Stimulated activated CD8-positive, alpha-beta memory T cell treated with anti-CD3 and anti-CD28 coated beads, Interleukin-12 subunit alpha, Interleukin-12 subunit beta, amount 100 ng/mL, for 1 hour (primary cell): ENCODE results near the gene RAB44.

ENCODE experiments used
- DNase-seq: peaks from one replicate; pipeline ENCODE4 v3.0.0-alpha.2; 2020; ENCODE audit warnings: low read depth

Gene RAB44

DNA sequence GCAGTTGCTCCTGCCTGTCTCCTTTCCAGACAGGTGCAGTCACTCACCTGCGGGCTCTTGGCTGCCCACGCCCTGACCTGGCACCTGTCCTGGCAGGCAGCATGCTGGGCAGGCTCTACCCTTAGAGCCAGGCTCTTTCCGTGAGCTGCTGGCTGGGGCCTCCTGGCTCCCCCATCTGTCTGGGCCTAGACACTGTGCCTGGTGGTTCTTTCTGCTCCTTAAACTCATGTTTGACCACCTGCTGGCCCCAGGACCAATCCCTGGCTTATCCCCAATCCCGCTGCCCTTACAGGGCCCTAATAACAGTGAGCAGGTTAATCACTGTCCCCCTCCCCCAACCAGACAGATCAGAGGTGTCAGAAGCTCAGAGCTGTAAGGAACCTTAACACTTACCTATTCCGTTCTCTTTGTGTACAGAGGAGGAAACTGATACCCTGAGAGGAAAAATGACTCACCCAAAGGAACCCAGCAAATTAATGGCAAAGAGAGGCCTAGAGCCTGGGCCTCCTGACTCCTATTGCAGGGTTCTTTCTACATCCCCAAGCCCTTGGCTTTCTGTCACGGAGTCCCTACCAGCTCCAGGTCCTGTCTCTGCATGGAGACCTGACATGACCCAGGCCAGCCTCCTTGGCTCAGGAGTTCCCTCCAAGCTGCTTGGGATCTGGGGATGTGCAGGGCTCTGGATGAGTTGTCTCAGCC lies 54.7 kb downstream of the RAB44 start:
- no peak for DNase-seq

DNA sequence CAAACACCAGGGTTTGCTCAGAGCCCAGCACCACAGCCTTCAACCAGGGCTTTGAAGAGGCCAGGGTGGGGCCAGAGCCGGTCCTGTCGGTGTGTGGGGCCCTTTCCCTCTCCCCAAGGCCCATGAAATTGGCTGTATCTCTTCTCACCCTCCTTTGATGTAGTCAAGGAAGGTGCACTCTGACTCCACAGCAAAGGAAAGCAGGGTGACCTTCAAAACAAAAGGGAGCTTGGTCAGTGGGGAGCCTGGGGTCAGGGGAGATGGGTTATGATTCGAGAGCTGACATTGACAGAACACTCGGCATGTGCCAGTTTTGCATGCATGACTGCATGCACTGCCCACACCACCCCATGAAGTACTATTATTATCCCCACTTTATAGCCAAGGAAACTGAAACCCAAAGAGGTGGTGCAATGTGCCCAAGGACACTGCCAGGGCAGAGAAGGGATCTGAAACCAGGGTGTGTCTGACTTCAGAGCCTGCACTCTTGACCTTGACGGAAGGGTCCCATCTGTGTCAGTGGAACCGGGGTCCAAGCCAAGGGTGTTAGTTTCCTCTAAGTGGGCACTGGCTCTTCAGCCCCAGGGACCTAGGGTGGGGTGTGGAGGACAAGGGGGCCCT lies 55.4 kb downstream of the RAB44 start:
- no peak for DNase-seq

DNA sequence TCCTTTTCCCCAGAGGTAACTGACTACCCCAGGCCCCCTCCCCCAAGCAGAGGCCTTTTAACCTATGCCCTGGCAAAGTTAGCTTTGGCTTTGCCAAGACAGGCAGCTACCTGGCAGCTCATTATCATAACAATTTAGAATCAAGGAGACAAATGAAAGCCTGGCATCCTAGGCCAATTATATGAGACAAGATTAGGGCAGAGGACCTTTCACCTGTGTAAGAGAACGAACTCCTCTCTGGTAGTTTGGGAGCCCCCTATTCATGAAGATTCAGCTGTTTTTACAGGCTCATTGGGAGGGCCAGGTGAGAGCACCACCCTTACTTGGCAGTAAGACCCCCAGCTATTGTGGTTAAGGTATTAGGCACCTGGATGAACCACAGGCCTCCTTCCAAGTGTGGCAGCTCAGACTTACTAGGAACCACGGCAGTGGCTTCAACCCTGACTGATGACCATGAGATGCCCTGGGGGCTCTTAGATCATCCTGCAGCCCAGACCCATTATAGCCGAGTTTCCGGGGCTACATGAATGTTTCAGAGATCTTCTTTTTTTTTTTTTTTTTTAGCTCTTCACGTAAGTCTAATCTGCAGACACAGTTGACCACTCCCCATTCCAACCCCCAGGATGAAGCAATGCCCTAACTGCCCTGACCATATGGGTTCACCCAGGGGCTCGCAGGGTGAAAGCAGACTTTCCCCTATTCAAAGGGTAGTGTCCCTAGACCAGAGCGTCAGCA lies 56.2 kb downstream of the RAB44 start:
- no peak for DNase-seq

DNA sequence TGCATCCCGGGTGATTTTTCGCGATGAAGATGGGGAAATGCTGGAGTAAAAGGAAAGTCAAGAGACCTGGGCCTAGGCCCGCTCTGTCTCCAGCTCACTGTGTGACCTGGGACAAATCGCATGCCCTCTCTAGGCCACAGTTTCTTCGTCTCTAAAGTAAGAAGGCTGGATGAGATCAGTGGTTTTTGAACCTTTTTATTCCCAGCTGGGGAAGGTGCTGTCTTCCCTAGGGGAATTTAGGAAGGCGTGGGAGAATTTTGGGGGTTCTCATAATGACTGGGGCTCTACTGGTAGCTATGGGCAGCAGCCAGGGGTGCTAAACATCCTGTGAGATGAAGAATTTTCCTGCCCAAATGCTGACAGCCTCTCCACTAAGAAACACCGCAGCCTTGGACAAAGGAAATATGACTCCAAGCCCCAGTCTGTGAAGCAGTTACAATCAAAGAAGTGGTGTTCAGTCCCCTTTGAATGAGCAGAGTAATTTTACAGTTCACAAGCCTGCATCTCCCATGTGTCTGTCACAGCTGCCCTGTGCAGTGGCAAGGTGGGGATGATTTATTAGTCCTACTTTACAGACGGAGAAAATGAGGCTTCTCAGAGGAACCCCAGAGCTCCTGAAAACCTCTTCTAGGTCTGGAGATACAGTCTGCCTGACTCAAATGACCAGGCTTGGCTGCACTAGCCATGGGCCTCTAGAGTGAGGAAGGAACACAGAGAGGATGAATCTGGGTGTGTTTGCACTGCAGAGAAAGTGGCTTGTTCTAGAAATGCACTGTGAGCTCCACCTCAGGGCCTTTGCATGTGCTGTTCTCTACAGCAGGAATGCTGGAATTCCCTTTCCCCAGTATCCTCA lies 57.2 kb downstream of the RAB44 start:
- DNase-seq = no peak

DNA sequence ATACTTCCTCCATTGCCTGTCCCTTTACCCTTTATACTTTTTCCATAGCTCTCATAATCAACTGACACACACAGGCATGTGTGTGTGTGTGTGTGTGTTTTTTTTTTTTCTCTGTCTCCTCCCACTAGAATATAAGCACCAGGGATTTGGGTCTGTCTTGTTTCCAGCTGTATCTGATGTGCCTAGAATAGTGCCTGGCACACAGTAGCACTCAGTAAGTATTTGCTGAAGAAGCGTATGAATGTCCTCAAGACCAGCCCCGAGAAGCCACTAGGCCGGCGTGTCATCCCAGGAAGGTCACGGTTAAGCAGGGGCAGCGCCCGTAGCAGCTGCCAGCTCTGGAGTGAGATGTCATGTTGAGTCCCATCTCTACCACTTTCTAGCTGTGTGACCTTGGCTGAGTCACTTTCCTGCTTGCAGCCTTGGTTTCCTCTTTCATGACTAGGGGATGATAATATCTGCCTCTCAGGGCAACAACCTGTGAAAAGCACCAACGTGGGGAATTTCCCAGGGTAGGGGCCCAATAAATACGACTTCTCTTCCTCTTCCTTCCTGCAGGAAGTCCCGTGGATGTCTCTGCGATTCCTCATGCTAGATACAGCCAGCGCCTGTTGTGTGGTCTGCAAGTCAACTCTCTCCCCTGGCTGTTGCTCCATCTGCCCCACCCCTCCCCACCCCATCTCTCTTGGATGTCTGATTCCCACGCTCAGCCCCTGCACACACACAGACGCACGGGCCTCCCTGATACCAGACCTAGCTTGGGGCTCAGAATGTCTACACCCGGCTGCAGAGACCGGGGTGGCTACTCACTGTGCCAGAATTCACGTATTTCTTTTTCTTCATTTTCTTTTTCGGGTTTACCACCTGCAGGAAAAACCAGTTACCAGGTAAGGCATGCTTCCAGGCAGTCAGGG lies 58.1 kb downstream of the RAB44 start:
- DNase-seq = peak; percentile 50

DNA sequence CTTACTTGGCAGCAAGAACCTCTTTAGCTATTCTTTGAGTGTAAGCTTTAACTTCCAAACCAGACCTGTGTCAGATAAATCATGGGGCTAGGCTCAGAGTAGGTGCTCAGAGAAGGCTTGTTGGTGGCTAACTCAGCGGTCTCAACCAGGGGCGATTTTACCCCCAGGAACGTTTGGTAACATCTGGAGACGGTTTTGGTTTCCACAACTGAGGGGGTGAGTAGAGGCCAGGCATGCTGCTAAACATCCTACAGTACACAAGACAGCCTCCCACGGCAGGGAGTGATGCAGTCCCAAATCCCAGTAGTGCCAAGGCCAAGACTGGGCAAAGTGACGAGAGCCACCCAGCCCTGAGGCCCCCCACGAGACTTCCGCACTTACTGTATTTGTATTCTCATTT lies 59.2 kb downstream of the RAB44 start:
- DNase-seq = no peak

DNA sequence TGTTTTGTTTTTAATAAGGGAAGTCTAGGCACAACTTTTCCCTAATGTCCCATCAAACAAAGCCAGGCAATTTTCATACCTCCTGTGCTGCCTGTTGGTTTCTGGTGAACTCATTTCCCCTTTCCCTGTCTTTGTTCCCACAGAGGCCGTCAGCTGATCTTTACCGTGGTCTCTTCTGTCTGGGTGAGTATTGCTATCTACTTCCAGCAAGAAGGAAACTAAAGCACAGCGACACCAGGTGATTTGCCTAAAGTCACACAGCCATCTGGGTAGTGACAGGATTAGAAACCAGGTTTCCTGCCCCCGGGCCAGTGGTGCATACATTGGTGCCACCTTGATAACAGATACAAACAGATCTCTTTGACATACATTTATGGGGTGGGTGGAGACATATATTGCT lies 59.6 kb downstream of the RAB44 start:
- no peak for DNase-seq

DNA sequence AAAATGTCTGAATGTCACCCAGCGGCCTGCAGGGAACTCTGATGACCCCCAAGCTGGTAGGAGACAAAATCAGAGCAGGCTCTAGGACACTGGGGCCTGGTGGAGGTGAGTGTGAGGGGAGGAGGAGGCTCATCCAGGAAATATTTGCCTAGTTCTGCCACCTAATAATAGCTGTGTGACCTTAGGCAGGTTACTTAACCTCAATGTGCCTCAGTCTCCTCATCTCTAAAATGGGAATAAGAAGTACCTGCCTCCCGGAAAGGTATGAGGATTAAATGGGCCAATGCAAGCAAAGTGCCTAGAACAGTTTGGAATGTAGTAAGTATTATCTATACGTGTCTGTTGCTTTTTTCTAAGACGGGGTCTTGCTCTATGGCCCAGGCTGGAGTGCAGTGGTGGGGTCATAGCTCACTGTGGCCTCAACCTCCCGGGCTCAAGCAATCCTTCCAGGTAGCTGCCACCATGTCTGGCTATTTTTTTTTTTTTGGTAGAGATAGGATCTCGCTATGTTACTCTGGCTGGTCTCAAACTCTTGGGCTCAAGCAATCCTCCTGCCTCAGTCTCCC lies 60.4 kb downstream of the RAB44 start:
- DNase-seq = no peak

DNA sequence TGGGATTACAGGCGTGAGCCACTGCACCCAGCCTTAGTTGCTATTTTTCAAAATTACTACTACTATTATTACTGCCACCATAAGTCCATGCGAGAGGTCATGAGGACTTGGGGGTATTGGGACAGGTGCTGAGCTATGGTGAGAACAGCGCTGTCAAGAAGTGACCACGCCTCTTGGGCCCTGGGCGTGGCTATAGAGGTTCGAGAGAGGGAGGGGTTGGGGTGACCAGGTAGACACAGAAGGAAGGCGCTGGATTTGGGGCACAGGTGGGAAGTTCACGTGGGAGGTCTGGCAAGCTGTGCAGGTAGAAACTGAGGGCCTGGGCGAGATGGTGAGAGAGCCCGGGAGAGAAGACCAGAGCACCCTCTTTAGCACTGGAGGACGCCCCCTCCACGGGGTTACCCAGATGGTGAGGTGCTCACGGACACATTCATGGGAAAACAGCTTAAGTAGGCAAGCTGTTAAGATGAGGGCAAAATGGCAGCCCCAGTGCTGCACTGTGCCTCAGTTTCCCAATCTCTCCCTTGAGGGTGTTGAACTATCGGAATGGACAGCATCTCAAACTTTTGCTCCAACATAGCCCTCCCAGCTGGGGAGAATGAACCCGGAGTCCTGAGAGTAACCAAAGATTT lies 61.0 kb downstream of the RAB44 start:
- DNase-seq = no peak

DNA sequence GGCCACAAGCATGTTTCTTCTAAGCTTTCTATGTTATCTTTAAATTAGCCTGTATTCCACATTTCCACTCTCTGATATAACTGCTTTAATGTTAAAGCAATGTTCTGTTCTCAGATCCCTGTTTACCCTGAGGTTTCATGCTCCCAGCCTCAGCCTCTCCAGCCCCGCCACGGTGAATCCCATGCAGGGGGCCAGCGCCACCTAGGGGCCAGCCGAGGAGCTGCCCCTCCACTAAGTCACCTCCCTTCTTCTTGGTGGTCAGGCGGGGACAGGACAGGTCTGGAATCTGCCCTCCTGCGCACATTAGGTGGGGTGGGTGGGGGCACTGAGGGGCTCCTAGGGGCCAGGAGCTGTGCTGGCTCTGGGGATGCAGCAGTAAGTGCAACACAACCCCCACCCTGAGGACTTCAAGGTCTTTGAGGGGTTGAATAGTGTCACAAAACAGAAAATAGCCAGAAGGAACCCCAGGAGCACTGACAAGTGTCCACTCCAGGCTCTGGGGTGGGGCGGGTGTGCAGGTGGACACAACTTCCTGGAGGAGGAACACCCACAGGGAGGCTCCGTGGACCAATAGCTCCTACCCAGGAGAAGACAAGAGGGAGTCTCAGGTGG lies 61.6 kb downstream of the RAB44 start:
- peak; percentile 62 for DNase-seq

DNA sequence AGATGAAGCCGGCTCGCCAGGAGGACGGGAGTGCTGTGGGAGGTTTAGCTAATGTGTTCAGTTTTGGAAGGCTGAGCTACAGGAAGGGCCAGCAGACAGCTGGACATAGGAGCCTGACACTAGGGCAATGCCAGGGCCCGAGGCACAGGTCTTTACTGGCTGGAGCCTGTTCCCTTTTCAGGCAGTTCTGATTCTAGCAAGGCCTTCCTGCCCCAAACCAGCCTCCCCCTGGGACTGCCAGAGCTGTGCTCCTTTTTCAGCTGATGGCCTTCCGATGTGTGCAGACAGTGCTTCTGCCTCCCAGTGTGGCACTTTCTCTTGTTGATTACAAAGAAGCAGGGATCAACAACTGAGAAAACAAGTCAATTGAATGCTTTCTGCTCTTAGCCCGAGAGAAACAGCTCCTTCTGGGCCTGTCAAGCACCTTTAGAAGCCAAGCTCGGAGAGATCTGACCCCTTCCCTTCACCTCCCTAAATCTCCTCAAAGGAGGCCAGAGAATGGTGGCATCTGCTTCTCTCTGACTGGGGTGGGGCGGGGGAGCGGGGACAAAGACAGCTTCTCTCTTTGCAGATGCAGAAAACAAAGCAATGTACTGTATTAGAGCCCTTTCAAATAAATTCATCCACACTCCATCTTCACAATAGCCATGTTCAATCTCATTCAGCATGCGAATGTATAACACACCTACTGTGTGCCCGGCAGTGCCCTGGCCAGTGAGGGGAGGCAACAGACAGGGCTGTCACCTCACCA lies 63.2 kb downstream of the RAB44 start:
- DNase-seq = no peak

DNA sequence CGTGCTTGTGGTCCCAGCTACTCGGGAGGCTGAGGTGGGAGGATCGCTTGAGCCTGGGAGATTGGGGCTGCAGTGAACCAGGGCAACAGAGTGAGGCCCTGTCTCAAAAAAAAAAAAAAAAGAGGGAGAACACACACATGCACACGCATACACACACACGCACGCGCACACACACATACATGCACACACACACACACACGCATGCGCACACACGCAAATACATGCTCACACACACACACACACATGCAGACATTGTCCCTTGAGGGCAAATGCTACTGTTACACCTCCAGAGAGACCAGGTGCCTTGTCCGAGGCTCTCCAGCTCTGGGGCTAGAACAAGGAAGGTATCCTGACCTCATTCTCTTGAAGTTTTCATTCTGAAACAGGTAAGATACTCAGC lies 64.5 kb downstream of the RAB44 start:
- no peak for DNase-seq

DNA sequence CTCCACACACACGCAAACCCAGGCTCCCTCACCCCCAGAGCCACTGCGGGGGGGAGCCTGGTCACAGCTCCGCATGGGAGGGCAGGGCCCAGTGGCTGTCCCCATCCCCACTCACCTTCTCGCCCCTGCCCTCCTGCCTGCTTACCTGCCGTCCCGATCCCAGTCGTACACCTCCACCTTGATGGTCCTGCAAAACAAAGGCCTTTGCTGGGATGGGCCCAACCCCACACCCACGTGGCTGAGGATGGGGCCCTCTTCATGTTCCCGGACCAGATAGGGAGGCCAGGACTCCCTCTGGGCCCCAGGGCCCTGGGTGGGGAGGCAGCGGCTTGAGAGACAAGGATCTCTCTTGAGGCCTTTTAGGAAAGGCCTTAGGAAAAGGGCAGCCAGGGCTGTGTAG lies 67.6 kb downstream of the RAB44 start:
- no peak for DNase-seq

DNA sequence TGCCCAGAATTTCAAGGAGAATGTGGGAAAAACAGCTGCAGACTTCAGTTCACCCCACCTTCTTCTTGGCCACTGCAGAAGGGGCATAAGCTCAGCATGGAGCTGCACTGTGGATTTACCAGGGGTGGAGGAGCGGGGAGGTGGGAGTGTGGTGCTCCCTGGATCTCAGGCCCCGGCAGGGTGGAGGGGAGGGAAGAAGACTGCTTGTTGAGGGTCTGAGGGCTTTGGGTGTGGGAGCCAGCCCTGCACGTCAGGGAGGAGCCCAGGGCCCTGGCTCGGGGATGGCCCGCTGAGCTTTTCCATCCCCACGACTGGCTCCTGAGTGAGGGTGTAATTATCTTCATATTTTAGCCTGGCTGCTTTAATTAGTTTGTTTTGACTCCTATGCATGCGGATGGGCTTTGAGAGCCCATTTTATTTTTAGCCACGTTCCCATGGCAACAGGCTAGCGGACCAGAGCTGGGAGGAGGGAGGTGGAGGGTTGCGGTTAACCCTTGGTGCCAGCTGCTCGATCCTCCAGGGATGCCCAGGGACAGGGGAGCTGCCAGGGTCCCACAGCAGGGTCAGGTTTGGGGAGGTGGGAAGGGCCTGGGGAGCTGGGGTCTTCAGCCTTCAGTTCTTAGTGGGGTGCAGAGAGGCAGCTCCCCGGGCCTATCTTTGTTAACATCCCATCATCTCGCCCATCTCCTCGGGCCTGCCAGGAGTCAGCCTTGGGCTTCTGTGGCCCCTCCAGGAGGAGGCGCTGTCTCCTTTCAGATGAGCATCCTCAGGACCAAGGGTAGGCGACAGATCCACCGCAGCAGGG lies 68.2 kb downstream of the RAB44 start:
- DNase-seq = peak; percentile 66

DNA sequence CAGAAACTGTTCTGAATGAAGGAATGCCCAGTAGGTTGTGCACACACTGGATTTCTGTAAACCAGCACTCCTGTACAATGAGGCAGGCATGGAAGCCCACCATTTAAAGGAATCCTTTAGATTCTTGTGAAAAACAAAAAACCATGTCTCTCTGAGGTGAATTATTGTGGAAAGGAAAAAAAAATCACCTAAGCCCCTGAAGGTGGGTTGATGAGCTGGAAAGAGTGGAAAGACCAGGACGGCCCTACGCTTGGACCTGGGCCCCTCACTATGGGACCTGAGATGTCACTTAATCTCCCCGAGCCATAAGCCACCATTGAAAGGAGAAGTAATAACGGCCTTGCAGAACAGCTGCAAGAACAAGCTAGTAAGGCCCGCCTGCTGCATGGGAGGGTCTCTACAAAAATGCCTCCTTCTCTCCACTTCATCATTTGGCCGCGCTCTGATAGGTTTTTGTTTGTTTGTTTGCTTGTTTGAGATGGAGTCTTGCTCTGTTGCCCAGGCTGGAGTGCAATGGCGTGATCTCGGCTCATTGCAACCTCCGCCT lies 68.8 kb downstream of the RAB44 start:
- no peak for DNase-seq

DNA sequence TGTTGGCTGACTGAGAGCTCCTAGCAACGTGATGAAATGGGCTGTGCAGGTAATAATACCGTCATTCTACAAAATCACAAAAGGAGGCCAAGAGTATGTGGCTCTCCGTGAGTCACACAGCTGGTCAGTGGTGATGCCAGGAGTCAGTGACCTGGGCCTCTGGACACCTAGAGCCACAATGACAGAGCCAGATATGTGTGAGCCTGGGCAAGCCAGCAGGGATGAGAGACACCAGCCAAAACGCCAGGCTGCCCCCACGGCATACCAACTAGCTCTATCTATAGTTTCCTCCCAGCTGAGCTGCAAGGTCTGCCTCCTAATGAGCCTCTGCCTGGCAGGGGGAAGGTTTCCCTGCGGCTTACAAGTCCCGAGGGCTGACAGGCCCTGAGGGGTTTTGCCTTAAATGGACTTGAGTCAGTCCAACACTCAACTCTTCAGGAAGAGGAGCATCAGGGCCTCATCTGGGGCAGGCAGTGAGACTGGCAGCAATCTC lies 71.6 kb downstream of the RAB44 start:
- DNase-seq = no peak

DNA sequence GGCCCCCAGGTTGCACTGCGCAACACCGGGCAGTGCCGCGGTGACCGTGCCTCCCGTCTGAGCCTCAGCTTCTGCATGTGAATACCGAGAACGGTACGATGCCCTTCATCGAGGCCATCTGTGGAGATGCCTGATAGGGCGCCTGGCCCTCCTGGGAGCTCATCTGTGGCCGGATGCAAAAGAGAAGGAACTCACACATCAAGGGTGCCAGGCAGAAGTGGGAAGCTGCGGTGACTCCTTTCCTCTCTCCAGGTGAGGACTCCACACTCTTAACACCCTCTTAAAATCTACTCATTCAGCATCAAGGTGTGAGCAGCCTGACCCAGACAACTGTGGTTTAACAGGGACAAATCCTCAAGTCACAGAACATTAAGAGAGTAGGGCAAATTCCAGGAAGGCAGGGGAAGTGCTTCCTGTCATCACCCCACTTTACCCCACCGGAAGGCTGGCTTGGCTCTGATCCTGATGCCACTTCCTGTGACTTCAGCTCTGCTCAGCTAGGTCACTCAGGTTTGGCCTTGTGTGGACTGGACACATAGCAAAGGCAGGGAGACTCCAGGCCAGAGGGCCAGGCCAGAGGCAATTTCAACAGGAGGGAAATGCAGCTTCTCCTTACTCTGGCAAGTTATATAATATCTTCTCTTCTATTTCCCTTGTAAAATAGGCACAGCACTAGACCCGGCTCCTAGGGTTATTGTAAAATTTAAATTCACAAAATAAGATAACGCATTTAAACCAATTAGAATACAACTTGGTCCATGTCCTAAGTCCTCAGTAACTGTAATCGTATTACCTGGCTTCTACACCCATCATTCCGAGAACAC lies 72.3 kb downstream of the RAB44 start:
- DNase-seq = no peak
